ENCODE results near the gene BTNL2. TPM values are rescaled to one million over a fixed set of nuclear protein-coding genes. Genes with fewer than 3 reads are reported as not detected.
A peak's percentile ranks its signal among the peaks of the same experiment; 100 is the strongest.

The BTNL2 gene
- total RNA-seq, 1 donor from 2014 or later, result 0.63 TPM

- no peak for TF ChIP-seq CTCF (conservative IDR thresholded peaks at IDR 0.05; ENCODE audit: low read depth, low read length)
- no peak for DNase-seq (ENCODE audit: low read depth)
- H3K4me3 ChIP-seq (ENCODE audit: low read depth, low read length), result no peak overlapping the region
Observed at GRCh38 chr6:32402812-32403211, 4.2 kb downstream of the BTNL2 start.

GRCh38 chr6:32401284-32401963, 5.6 kb downstream of the BTNL2 start:
- TF ChIP-seq CTCF (conservative IDR thresholded peaks at IDR 0.05; ENCODE audit: low read depth, low read length), result no peak
- H3K4me3 ChIP-seq (ENCODE audit: low read depth, low read length), result no peak overlapping the region
- DNase-seq (ENCODE audit: low read depth), result no peak

GRCh38 chr6:32397252-32397920, 9.6 kb downstream of the BTNL2 start:
- no peak overlapping the region for H3K4me3 ChIP-seq (ENCODE audit: low read depth, low read length)
- TF ChIP-seq CTCF (conservative IDR thresholded peaks at IDR 0.05; ENCODE audit: low read depth, low read length), result no peak
- DNase-seq (ENCODE audit: low read depth), result no peak

- TF ChIP-seq CTCF (conservative IDR thresholded peaks at IDR 0.05; ENCODE audit: low read depth, low read length), result no peak
Observed at GRCh38 chr6:32396028-32396427, 11.0 kb downstream of the BTNL2 start.

GRCh38 chr6:32393665-32394420, 13.1 kb downstream of the BTNL2 start:
- H3K4me3 ChIP-seq (ENCODE audit: low read depth, low read length), result no peak overlapping the region
- DNase-seq (ENCODE audit: low read depth), result peak; percentile 58
- peak; percentile 23 for TF ChIP-seq CTCF (conservative IDR thresholded peaks at IDR 0.05; ENCODE audit: low read depth, low read length)

More at GRCh38 chr6:32396028-32396427, 11.0 kb downstream of the BTNL2 start:
- no peak overlapping the region for H3K4me3 ChIP-seq (ENCODE audit: low read depth, low read length)
- no peak for DNase-seq (ENCODE audit: low read depth)

- no peak for DNase-seq (ENCODE audit: low read depth)
- no peak overlapping the region for H3K4me3 ChIP-seq (ENCODE audit: low read depth, low read length)
- no peak for TF ChIP-seq CTCF (conservative IDR thresholded peaks at IDR 0.05; ENCODE audit: low read depth, low read length)
Observed at GRCh38 chr6:32391505-32391904, 15.5 kb downstream of the BTNL2 start.
